HG03520 (cell line): Measurements from ENCODE around the gene CDH26.
"Not testable (repeated sequence)": the region's sequence is repeated elsewhere in the genome, so short reads cannot be mapped to it uniquely, and the experiment has no call there.

Experiments
- ATAC-seq: cut with Tn5 transposase; IDR thresholded peaks from one replicate; pipeline ENCODE4 v1.9.1; 2021; ENCODE audit warnings: mild to moderate bottlenecking, moderate library complexity; ENCODE audit not compliant: unreplicated experiment

CDH26 gene

GRCh38 chr20:60040471-60041162 lies 82.4 kb downstream of the CDH26 start:
- ATAC-seq, result no peak

- ATAC-seq, result not testable (repeated sequence)
Measured at GRCh38 chr20:60041436-60042165, 83.4 kb downstream of the CDH26 start.

- ATAC-seq, result no peak
Measured at GRCh38 chr20:60043435-60043834, 85.2 kb downstream of the CDH26 start.

- no peak for ATAC-seq
Measured at GRCh38 chr20:60046011-60046413, 87.8 kb downstream of the CDH26 start.

GRCh38 chr20:60046436-60046835 lies 88.2 kb downstream of the CDH26 start:
- ATAC-seq, result no peak

- ATAC-seq, result no peak
Measured at GRCh38 chr20:60046860-60047259, 88.6 kb downstream of the CDH26 start.

GRCh38 chr20:60048634-60049521 lies 90.7 kb downstream of the CDH26 start:
- no peak for ATAC-seq

- ATAC-seq, result no peak
Measured at GRCh38 chr20:60049601-60050000, 91.4 kb downstream of the CDH26 start.

GRCh38 chr20:60050193-60050947 lies 92.1 kb downstream of the CDH26 start:
- ATAC-seq, result no peak

GRCh38 chr20:60051911-60052310 lies 93.7 kb downstream of the CDH26 start:
- no peak for ATAC-seq

- no peak for ATAC-seq
Measured at GRCh38 chr20:60052322-60052721, 94.1 kb downstream of the CDH26 start.

GRCh38 chr20:60053125-60053817 lies 95.0 kb downstream of the CDH26 start:
- ATAC-seq, result no peak

GRCh38 chr20:60053818-60054190 lies 95.6 kb downstream of the CDH26 start:
- ATAC-seq, result no peak

GRCh38 chr20:60054716-60055634 lies 96.8 kb downstream of the CDH26 start:
- ATAC-seq, result no peak

GRCh38 chr20:60055740-60056139 lies 97.5 kb downstream of the CDH26 start:
- no peak for ATAC-seq

- ATAC-seq, result no peak
Measured at GRCh38 chr20:60056407-60057122, 98.3 kb downstream of the CDH26 start.

- no peak for ATAC-seq
Measured at GRCh38 chr20:60057123-60057865, 99.1 kb downstream of the CDH26 start.
